Activated CD8-positive, alpha-beta memory T cell treated with anti-CD3 and anti-CD28 coated beads for 24 hours (primary cell): ENCODE results near the gene SGO2.

Experiments
- DNase-seq: peaks from one replicate; pipeline ENCODE4 v3.0.0-alpha.2; 2020

Gene SGO2

GRCh38 chr2:200525882-200526651, at the start of gene SGO2:
TSS of gene SGO2 (plus strand) at chr2:200526207. CDS start at chr2:200532976, 6,769 bp downstream.
- DNase-seq, result peak; percentile 97

- DNase-seq, result no peak
Measured at GRCh38 chr2:200476836-200477235, 49.2 kb upstream of the SGO2 start.

GRCh38 chr2:200477667-200478131, 48.3 kb upstream of the SGO2 start:
- DNase-seq, result no peak

- no peak for DNase-seq
Measured at GRCh38 chr2:200479692-200480265, 46.2 kb upstream of the SGO2 start.

- no peak for DNase-seq
Measured at GRCh38 chr2:200482194-200482593, 43.8 kb upstream of the SGO2 start.

GRCh38 chr2:200483729-200484198, 42.2 kb upstream of the SGO2 start:
- DNase-seq, result no peak

GRCh38 chr2:200484934-200485333, 41.1 kb upstream of the SGO2 start:
- DNase-seq, result no peak

GRCh38 chr2:200486529-200486928, 39.5 kb upstream of the SGO2 start:
- DNase-seq, result no peak

GRCh38 chr2:200488169-200488568, 37.8 kb upstream of the SGO2 start:
- no peak for DNase-seq

- no peak for DNase-seq
Measured at GRCh38 chr2:200490001-200490400, 36.0 kb upstream of the SGO2 start.

GRCh38 chr2:200492656-200493055, 33.4 kb upstream of the SGO2 start:
- no peak for DNase-seq

GRCh38 chr2:200494048-200494447, 32.0 kb upstream of the SGO2 start:
- DNase-seq, result no peak

GRCh38 chr2:200496696-200497095, 29.3 kb upstream of the SGO2 start:
- DNase-seq, result no peak

GRCh38 chr2:200498402-200499162, 27.4 kb upstream of the SGO2 start:
- DNase-seq, result no peak

- DNase-seq, result no peak
Measured at GRCh38 chr2:200502196-200502595, 23.8 kb upstream of the SGO2 start.

- no peak for DNase-seq
Measured at GRCh38 chr2:200506679-200507078, 19.3 kb upstream of the SGO2 start.

GRCh38 chr2:200507179-200507578, 18.8 kb upstream of the SGO2 start:
- no peak for DNase-seq

- DNase-seq, result peak; percentile 67
Measured at GRCh38 chr2:200509235-200509611, 16.8 kb upstream of the SGO2 start.

- DNase-seq, result peak; percentile 96
Measured at GRCh38 chr2:200509612-200510433, 16.2 kb upstream of the SGO2 start, which contains the start of gene KCTD18. TSS of gene KCTD18 (minus strand) at chr2:200510068. CDS start at chr2:200507016, 3,052 bp downstream.

GRCh38 chr2:200515155-200515554, 10.9 kb upstream of the SGO2 start:
- DNase-seq, result no peak

- DNase-seq, result no peak
Measured at GRCh38 chr2:200523158-200523557, 2.8 kb upstream of the SGO2 start.

GRCh38 chr2:200523604-200524003, 2.4 kb upstream of the SGO2 start:
- DNase-seq, result no peak

GRCh38 chr2:200525066-200525465, 941 bp upstream of the SGO2 start:
- DNase-seq, result no peak
